Measurements from ENCODE around the gene GRIFIN. TPM values are rescaled to one million over a fixed set of nuclear protein-coding genes. Genes with fewer than 3 reads are reported as not detected.
A peak's percentile ranks its signal among the peaks of the same experiment; 100 is the strongest.

The GRIFIN gene
- total RNA-seq, 1 experiment from 2014 or later, result not detected

DNA sequence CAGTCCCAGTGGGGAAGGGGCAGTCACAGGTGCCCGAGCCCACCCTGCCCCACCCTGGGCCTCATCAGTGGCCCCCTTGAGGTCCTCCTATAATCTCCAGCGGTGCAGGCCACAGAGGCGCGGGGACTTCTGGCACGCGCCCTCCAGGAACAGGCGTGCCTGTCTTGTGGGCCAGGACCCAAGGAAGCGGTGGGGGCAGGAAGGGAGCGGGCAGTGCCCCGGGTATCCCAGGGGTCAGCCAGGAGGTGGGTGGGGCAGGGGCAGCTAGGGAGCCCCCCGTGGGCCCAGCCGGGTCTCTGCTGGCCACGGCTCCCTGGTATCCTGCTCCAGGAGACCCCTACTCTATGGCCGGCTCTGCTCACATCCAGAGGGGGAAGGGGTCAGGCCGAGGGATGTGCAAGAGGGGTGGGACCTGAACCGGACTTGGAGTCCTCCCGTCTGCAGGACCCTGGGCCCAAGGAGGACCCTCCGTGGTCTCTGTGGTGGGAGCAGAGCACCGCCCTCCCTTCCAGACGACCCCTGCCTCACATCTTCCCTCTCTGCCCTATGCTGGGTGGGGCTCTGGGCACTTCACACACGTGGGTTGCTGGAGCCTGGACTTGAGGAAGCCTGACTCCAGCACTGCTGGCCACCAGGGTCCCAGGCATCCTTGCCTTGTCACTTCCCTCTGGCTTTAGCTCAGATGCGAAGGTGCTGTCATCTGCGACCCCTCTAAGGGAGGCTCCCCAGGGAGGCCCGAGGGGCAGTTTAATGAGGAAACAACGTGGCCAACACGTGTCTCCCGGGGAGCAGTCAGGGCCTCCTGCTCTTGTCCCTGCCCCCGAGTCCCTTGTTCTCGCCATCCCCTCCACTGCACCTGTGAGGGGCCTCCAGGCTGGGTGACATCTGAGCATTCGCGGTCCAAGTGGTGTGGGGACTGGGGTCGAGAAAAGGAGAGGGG, 18.3 kb upstream of the GRIFIN start:
- no peaks in the 10 kb centered on the region for H3K9me3 ChIP-seq (ENCODE audit: low read length)
- no peak for DNase-seq
- TF ChIP-seq EZH2phosphoT487 (IDR thresholded peaks at IDR 0.05; ENCODE audit: borderline replicate concordance, low read length), result no peak
- no peak for TF ChIP-seq EZH2 (IDR thresholded peaks at IDR 0.05; ENCODE audit: low read length, unreplicated experiment)
- TF ChIP-seq, protein P1, sequence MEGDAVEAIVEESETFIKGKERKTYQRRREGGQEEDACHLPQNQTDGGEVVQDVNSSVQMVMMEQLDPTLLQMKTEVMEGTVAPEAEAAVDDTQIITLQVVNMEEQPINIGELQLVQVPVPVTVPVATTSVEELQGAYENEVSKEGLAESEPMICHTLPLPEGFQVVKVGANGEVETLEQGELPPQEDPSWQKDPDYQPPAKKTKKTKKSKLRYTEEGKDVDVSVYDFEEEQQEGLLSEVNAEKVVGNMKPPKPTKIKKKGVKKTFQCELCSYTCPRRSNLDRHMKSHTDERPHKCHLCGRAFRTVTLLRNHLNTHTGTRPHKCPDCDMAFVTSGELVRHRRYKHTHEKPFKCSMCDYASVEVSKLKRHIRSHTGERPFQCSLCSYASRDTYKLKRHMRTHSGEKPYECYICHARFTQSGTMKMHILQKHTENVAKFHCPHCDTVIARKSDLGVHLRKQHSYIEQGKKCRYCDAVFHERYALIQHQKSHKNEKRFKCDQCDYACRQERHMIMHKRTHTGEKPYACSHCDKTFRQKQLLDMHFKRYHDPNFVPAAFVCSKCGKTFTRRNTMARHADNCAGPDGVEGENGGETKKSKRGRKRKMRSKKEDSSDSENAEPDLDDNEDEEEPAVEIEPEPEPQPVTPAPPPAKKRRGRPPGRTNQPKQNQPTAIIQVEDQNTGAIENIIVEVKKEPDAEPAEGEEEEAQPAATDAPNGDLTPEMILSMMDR (conservative IDR thresholded peaks at IDR 0.05; ENCODE audit: low read depth, low read length), result no peak
- H3K27me3 ChIP-seq (ENCODE audit: low read length), result no peaks in the 10 kb centered on the region
- H3K4me3 ChIP-seq (ENCODE audit: low read length), result no peak overlapping the region
- no peaks in the 10 kb centered on the region for H4K20me1 ChIP-seq (ENCODE audit: low read length)
- no peak overlapping the region for H3K27ac ChIP-seq (ENCODE audit: low read length)
- no peaks in the 10 kb centered on the region for H3K9me2 ChIP-seq (replicated peaks; ENCODE audit: low read length)
- no peaks in the 10 kb centered on the region for H3K79me2 ChIP-seq (ENCODE audit: low read length)
- H3K4me1 ChIP-seq (ENCODE audit: insufficient read depth, low read length), result no peaks in the 10 kb centered on the region
- no peak overlapping the region for H2AFZ ChIP-seq (ENCODE audit: low read length)
- CTCF ChIA-PET, result no interaction called here
- intact Hi-C loops (cut with micrococcal nuclease), result no loop called here
- BruUV-seq (replicated peaks), result no TSS peak
- ATAC-seq, result peak; percentile 23
- no peak overlapping the region for H3K4me2 ChIP-seq (ENCODE audit: low read length)
- H3K36me3 ChIP-seq (ENCODE audit: low read depth, low read length), result no peaks in the 10 kb centered on the region
- no peak overlapping the region for H3K9ac ChIP-seq (ENCODE audit: low read length)
- POLR2A ChIA-PET (ENCODE audit: unreplicated experiment), result no interaction called here
- H3F3A ChIP-seq (ENCODE audit: low read length, unreplicated experiment), result no peaks in the 10 kb centered on the region

DNA sequence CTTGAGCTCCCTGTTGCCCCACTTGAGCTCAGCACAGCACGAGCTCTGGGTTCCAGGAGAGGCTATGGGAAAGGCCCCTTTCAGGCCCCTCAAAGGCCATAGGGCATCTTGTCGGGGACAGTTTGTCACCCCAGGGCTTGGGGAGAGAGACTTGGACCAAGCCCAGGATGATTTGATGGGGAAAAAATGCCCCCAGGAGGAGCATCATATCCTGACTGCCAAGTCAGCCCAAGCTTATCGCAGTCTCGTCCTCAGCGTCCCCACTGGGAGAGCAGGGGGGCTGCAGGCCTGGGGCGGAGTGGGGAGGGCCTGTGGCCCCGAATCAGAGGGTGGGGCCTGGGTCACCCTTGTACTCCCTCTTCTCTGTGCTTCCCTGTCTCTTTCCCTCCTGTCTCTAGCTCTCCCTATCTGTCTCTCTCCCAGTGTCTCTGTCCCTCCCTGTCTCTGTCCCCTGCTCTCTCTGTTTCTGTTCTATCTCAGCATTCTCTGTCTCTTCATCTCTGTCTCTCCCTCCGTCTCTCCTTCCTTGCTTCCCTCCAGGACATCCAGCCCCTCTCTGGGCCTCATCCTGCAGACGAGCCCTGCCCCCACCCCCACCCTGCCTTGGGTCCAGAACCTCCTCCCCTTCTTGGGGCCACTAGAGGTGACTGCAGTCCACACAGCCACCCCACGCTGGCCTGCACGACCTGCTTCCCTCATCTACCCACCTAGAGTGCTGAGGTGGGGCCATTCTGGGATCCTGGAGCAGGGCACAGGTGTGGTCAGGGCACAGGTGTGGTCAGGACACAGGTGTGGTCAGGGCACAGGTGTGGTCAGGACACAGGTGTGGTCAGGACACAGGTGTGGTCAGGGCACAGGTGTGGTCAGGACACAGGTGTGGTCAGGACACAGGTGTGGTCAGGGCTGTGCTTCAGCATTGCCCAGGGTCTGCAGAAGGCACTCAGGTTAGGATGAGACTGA, 17.3 kb upstream of the GRIFIN start:
- no peak overlapping the region for H2AFZ ChIP-seq (ENCODE audit: low read length)
- no peaks in the 10 kb centered on the region for H3F3A ChIP-seq (ENCODE audit: low read length, unreplicated experiment)
- H4K20me1 ChIP-seq (ENCODE audit: low read length), result no peaks in the 10 kb centered on the region
- no peak overlapping the region for H3K4me3 ChIP-seq (ENCODE audit: low read length)
- no peaks in the 10 kb centered on the region for H3K9me3 ChIP-seq (ENCODE audit: low read length)
- no peak for DNase-seq
- TF ChIP-seq, protein P1 (conservative IDR thresholded peaks at IDR 0.05; ENCODE audit: low read depth, low read length), result no peak
- no peak for TF ChIP-seq EZH2phosphoT487 (IDR thresholded peaks at IDR 0.05; ENCODE audit: borderline replicate concordance, low read length)
- TF ChIP-seq EZH2 (IDR thresholded peaks at IDR 0.05; ENCODE audit: low read length, unreplicated experiment), result no peak
- H3K4me1 ChIP-seq (ENCODE audit: insufficient read depth, low read length), result no peaks in the 10 kb centered on the region
- no peak overlapping the region for H3K27ac ChIP-seq (ENCODE audit: low read length)
- no peak overlapping the region for H3K4me2 ChIP-seq (ENCODE audit: low read length)
- BruUV-seq (replicated peaks), result no TSS peak
- no peaks in the 10 kb centered on the region for H3K9me2 ChIP-seq (replicated peaks; ENCODE audit: low read length)
- ChIA-PET POLR2A (ENCODE audit: unreplicated experiment) (no interaction called here), CTCF (no interaction called here)
- no peaks in the 10 kb centered on the region for H3K79me2 ChIP-seq (ENCODE audit: low read length)
- H3K9ac ChIP-seq (ENCODE audit: low read length), result no peak overlapping the region
- peak; percentile 10; the same call in 1 of the 2 replicates for ATAC-seq
- no peaks in the 10 kb centered on the region for H3K27me3 ChIP-seq (ENCODE audit: low read length)
- intact Hi-C loops (cut with micrococcal nuclease), result no loop called here
- no peaks in the 10 kb centered on the region for H3K36me3 ChIP-seq (ENCODE audit: low read depth, low read length)

Measured in PC-3 (cell line).